ENCODE results near the gene ZDHHC11. TPM values are rescaled to one million over a fixed set of nuclear protein-coding genes. Genes with fewer than 3 reads are reported as not detected.
"Not testable (repeated sequence)": the region's sequence is repeated elsewhere in the genome, so short reads cannot be mapped to it uniquely, and the experiment has no call there.

ZDHHC11 gene
- total and polyA plus RNA-seq, 12 donors = 0.57 to 8.6 (median 2.9) TPM; not detected in 2

- Histone ChIP-seq H3K4me3 (no peak overlapping the region), H3K27ac (peak overlapping the region in 1 of 5 donors; percentile 10), H3K9me3 (replicated peaks in 1 of 3) (no peaks in the 10 kb centered on the region), H3K27me3 (no peaks in the 10 kb centered on the region), H3K4me1 (replicated peaks in 1 of 2) (peaks cover 0 to 20% of the 10 kb centered on the region in 2 donors), H3K36me3 (replicated peaks in 1 of 2) (no peaks in the 10 kb centered on the region)
- 81 to 90% (median 82%) methylated on average over 13 to 15 of the region's 15 CpGs for WGBS, 4 donors
- no peak for TF ChIP-seq CTCF (IDR thresholded peaks at IDR 0.05)
- TF ChIP-seq POLR2A (IDR thresholded peaks at IDR 0.05) = no peak
- DNase-seq = peak in 1 of 7 donors; percentile 56
- intact Hi-C loops (cut with DNase I) = no loop called here
These were observed 93.3 kb downstream of the ZDHHC11 start for GRCh38 chr5:757346-757930.

DNA sequence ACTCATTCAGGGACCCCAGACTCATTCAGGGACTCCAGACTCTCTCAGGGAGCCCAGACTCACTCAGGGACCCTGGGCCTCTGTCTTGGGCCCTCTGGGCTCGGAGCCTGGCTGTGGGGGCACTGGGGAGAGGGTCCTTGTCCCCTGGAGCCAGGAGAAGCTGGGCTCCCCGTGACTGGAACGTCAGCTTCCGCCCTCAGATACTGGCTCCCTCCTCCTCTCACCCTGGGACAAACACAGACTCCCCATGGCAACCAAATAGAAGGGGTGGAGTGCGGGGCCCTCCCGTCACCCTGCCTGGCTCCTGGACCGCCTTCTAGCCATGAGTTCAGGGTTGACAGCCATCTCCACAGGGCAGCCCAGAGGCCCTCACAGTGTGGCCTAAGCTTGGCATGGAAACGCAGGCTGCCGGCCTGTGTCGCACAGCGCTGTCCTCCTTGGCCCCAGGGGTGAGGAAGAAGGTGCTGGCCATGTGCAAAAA is 93.9 kb downstream of the ZDHHC11 start:
- Histone ChIP-seq H3K36me3 (replicated peaks in 1 of 2) (no peaks in the 10 kb centered on the region), H3K4me1 (replicated peaks in 1 of 2) (peaks cover 0 to 20% of the 10 kb centered on the region in 2 donors), H3K27me3 (no peaks in the 10 kb centered on the region), H3K27ac (peak overlapping the region in 1 of 5 donors; percentile 56), H3K4me3 (no peak overlapping the region), H3K9me3 (replicated peaks in 1 of 3) (no peaks in the 10 kb centered on the region)
- WGBS, 4 donors = 59 to 68% (median 65%) methylated on average over 6 to 11 of the region's 11 CpGs; no CpG with 5 or more reads in 1 of the 4 donors
- TF ChIP-seq CTCF (IDR thresholded peaks at IDR 0.05) = no peak
- TF ChIP-seq POLR2A (IDR thresholded peaks at IDR 0.05) = no peak
- DNase-seq = peak in 1 of 7 donors; percentile 81
- intact Hi-C loops (cut with DNase I) = no loop called here

DNA sequence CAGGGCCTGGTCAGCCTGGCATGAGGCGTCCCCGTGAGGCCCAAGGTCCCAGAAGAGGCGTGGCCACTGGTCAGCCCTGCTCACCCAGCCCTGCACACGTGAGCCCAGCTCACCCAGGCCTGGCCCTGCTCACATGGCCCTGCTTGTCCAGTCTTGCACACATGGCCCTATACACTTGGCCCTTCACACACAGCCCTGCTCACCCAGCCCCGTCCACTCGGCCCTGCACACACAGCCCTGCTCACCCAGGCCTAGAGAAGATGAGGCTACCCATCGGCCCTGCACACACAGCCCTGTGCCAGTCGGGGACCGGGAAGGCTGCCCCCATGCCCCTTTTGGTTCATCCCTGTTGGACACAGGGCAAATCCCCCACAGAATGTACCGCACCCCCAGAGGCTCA is 94.6 kb downstream of the ZDHHC11 start:
- no peaks in the 10 kb centered on the region for H3K27me3 ChIP-seq
- no peak for TF ChIP-seq CTCF (IDR thresholded peaks at IDR 0.05)
- TF ChIP-seq POLR2A (IDR thresholded peaks at IDR 0.05) = no peak
- H3K4me3 ChIP-seq = no peak overlapping the region
- no peak overlapping the region for H3K27ac ChIP-seq
- peaks cover 0 to 20% of the 10 kb centered on the region in 2 donors for H3K4me1 ChIP-seq (replicated peaks in 1 of 2)
- DNase-seq = peak in 1 of 7 donors; percentile 61
- H3K36me3 ChIP-seq (replicated peaks in 1 of 2) = no peaks in the 10 kb centered on the region
- intact Hi-C loops (cut with DNase I) = no loop called here
- no peaks in the 10 kb centered on the region for H3K9me3 ChIP-seq (replicated peaks in 1 of 3)
- WGBS, 4 donors = 77 to 90% (median 79%) methylated on average over 8 to 9 of the region's 10 CpGs

GRCh38 chr5:754143-754632 is 96.6 kb downstream of the ZDHHC11 start:
- H3K27ac ChIP-seq; H3K4me3 ChIP-seq; H3K9me3 ChIP-seq (replicated peaks in 1 of 3); H3K27me3 ChIP-seq; H3K36me3 ChIP-seq (replicated peaks in 1 of 2); intact Hi-C loops (cut with DNase I): not testable (repeated sequence)
- H3K4me1 ChIP-seq (replicated peaks in 1 of 2) = peaks cover 0 to 20% of the 10 kb centered on the region in 2 donors
- 55 to 88% (median 74%) methylated on average over 3 to 16 of the region's 16 CpGs for WGBS, 4 donors
- peak in 1 of 7 donors; percentile 42 for DNase-seq

DNA sequence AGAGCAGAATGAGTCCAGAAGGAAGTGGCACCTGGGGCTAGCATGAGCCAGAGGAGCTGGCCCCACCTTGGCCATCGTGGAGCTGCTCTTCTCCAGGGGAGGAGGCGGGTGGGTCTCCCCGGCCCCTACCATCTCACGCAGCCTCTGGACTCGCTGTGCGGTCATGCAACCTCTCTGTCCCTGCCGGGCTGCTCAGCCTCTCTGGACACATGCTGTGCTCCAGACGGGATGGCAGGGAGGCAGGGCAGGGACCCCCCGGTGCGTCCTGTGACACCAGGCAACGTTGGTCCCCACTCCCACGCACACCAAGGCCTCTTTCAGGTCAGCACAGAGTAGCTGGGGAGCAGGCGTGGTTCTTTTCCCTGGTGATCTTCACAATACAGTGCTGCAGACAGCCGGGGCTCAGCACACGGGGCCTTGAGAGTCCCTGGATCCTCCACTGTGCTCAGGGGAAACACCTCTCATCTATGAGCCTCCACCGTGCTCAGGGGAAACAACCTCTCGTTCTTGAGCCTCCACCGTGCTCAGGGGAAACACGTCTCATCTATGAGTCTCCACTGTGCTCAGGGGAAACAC is 97.1 kb downstream of the ZDHHC11 start:
- H3K4me3 ChIP-seq; H3K27me3 ChIP-seq; intact Hi-C loops (cut with DNase I); H3K9me3 ChIP-seq (replicated peaks in 1 of 3); H3K36me3 ChIP-seq (replicated peaks in 1 of 2); H3K27ac ChIP-seq: not testable (repeated sequence)
- DNase-seq = peak in 1 of 7 donors; percentile 39
- peaks cover 0 to 20% of the 10 kb centered on the region in 2 donors for H3K4me1 ChIP-seq (replicated peaks in 1 of 2)
- 76 to 81% (median 78%) methylated on average over 10 to 16 of the region's 19 CpGs for WGBS, 4 donors

DNA sequence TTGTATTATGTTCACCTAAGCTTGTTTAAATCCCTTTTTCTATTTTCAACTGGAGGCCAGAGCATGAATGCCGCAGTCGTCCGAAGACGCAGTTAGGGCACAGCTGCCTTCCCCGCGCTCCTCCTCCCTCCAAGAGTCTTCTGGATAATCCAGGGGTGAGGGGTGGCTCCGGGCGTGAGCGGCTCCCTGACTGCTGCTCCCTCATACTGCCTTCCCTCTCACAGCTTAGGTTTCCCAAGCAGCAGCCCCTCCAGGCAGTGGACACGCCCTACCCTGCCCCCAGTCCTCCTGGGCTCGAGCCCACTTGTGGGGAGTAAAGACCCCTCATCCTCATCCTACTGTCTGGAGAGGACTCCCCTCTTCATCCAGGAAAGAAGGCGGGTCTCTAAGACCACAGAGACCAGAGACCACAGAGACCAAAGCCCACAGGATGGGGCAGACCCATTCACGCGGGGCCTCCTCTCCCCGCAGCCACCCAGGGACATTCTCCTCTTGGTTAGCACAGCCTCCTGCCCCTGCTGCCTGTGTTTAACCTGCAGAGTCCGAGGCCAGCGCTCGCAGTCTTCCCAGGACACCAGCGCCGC is 98.2 kb downstream of the ZDHHC11 start:
- H3K27ac ChIP-seq; H3K36me3 ChIP-seq (replicated peaks in 1 of 2); DNase-seq; H3K9me3 ChIP-seq (replicated peaks in 1 of 3); H3K27me3 ChIP-seq; H3K4me3 ChIP-seq; intact Hi-C loops (cut with DNase I): not testable (repeated sequence)
- peaks cover 0 to 11% of the 10 kb centered on the region in 2 donors for H3K4me1 ChIP-seq (replicated peaks in 1 of 2)
- WGBS, 4 donors = 59 to 79% (median 75%) methylated on average over 8 to 15 of the region's 20 CpGs; no CpG with 5 or more reads in 1 of the 4 donors

DNA sequence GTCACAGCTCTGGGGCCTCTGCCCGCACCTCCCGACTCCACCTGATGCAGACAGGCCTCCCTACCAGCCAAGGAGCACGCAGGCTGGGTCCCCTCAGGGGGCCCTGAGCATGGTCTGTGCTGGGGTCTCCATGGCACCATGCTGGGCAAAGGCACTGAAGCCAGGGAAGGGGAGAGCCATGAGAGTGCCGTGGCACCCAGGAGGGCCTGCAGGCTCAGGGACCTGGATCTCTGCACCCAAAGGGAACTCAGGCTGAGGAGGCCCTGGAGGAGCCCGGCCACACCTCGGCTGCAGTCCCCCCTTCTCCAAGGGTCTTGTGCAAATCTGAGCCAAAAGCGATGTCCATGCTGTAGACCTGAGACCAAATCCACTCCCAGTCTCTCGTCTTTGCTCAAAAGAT is 98.8 kb downstream of the ZDHHC11 start:
- H3K27ac ChIP-seq; H3K4me1 ChIP-seq (replicated peaks in 1 of 2); H3K36me3 ChIP-seq (replicated peaks in 1 of 2); H3K27me3 ChIP-seq; H3K9me3 ChIP-seq (replicated peaks in 1 of 3); H3K4me3 ChIP-seq; DNase-seq; intact Hi-C loops (cut with DNase I): not testable (repeated sequence)
- WGBS, 4 donors = 86 to 95% (median 90%) methylated on average over 4 to 7 of the region's 8 CpGs; no CpG with 5 or more reads in 1 of the 4 donors
